ENCODE results near the gene FOXO4.

DNA sequence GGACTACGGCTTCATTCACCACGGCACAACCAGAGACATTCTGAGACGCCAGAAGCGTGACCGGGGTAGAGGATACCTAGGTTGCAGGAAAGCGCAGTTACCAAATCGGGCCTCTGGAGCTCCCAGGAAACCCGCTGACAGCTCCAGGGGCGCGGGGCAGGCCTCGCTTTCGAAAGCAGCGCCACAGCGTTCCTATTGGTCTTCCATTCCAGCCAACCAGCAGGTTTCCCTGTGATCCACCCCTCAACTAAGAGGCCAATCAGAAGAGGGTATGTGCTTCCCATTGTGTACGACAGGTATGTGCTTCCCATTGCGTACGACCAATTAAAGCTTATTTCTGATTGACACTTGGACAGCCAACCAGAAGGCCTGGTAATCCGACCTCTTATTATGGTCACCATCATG, 42.4 kb upstream of the FOXO4 start:
- TF ChIP-seq POLR2A (IDR thresholded peaks at IDR 0.05; ENCODE audit: low read length) (peak; percentile 40), GATA1 (IDR thresholded peaks at IDR 0.05; ENCODE audit: low read depth, low read length) (no peak)
